Subcutaneous adipose tissue (tissue), 4 donors: ENCODE measurements around the gene TAP1. TPM values are rescaled to one million over a fixed set of nuclear protein-coding genes. Genes with fewer than 3 reads are reported as not detected.

ENCODE experiments used
- CTCF ChIP-seq: fragments of 450-650 bp; IDR thresholded peaks from one replicate; pipeline ENCODE4 v1.5.1; 2016; ENCODE audit warnings: low read depth, mild to moderate bottlenecking, control low read depth, antibody characterized with exemption, moderate library complexity
- total RNA-seq, 4 donors: library from RNA; depleted of rRNA; stranded (reverse); fragments of >200 nt; gene quantifications; one replicate each; pipeline ENCODE4 v1.1.0, GENCODE V29; 2016

Gene TAP1
- total RNA-seq, 4 donors from 2014 or later, result 18.3 to 76.9 (median 32.4) TPM

DNA sequence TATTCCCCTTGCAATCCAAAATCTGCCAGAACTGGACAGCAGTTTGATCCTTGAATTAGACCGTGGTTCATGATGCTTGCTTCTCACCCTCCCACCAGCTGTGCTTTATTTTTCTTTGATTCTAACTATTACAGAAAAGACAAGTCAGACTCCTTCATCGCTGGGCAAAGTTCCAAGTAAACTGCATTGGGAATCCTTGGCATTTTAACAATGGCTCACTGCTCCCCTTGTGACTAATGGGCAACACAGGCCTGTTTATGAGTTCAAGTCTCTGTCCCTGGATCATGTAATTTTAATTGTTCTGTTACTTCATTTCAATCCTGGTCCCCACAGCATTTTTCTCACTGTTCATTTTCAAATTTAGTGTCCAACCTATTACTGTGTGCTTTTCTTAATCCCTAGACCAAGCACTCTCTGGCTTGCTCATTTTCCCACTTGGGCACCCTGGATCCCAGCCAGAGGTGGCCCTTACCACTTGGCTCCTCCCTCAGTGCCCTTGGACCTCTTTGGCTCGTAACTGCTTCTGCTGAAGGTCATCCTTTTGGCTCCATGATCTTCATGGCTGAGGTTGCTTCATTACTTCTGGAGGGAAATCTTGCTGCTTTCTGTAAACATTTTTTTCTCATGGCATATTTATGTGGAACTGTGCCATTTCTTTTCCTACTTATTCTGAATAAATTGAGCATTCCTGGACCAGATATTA, 33.3 kb upstream of the TAP1 start:
- TF ChIP-seq CTCF, result no peak

DNA sequence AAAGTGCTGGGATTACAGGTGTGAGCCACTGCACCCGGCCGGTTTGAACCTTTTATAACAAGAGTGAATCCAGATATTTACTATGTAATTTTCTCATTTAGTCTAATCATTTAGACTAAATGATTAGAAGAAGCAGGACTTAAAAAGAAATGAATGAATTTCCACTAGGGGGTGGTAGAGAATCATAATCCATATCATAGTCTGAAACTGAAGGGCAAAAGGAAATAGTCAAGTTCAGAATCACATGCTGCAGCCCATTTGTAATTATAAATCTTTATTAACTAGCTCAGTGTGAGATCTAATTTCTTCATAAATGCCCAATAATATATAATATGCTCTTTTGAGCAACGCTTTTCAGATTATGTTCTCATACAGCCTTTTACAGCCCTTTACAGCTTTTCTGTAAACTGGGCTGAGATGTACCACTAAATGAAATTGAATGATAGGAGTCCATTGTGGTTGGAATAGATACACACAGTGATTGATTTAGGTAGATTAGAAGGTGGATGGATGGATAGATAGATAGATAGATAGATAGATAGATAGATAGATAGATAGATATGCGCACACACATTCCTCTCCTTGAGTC, 32.3 kb upstream of the TAP1 start:
- no peak for TF ChIP-seq CTCF

- no peak for TF ChIP-seq CTCF
Observed at GRCh38 chr6:32883789-32884188, 30.3 kb upstream of the TAP1 start.

GRCh38 chr6:32882879-32883250, 29.4 kb upstream of the TAP1 start:
- no peak for TF ChIP-seq CTCF

GRCh38 chr6:32879691-32880090, 26.2 kb upstream of the TAP1 start:
- TF ChIP-seq CTCF, result no peak

DNA sequence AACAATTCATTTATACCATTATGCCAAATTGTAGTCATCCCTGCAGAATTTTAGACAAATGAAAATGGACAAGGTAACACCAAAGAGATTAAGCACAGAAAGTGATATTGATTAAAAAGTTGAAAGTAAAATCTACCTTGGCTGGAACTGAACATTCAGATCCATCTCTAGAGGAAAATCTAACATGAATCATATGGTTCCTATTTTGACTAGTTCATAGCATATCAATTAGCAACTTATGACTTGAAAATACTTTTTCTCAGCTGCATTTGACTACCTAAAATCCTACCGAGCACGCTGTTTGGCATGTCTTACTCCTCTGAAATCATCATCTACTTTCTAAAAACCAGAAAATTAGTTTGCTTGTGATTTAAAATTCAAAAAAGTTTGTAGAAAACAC, 23.1 kb upstream of the TAP1 start:
- TF ChIP-seq CTCF, result no peak

GRCh38 chr6:32868257-32868788, 14.8 kb upstream of the TAP1 start:
- TF ChIP-seq CTCF, result no peak
